Measurements from ENCODE around the gene ZNRF3. TPM values are rescaled to one million over a fixed set of nuclear protein-coding genes. Genes with fewer than 3 reads are reported as not detected.
A peak's percentile ranks its signal among the peaks of the same experiment; 100 is the strongest.
"Not testable (repeated sequence)": the region's sequence is repeated elsewhere in the genome, so short reads cannot be mapped to it uniquely, and the experiment has no call there.

ZNRF3 gene
- total RNA-seq, 2 donors from 2014 or later: 5.9 to 12.2 TPM

DNA sequence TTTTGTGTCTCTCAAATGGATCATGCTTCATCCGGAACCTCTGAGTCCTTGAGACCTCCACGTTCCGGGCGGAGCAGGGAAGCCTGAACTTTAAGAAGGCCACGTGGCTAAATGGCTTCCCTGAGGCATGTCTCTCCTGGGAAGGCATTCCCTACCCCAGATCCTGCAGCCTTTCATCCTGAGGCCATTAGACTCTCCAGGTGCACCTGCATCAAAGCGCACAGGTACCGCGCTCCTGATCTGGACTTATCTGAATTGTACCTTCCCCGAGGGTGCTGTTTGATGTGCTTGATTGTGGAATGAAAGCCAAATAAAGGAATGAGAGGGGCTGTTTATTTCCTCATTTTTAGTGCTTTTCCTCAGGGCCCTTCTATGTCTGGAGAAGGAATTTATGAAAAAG, 155.8 kb downstream of the ZNRF3 start:
- Histone ChIP-seq H3K27me3 (no peaks in the 10 kb centered on the region), H3K9me3 (no peaks in the 10 kb centered on the region), H3K27ac (no peak overlapping the region), H3K4me1 (no peaks in the 10 kb centered on the region), H3K36me3 (no peaks in the 10 kb centered on the region), H3K4me3 (no peak overlapping the region), H3K9ac (ENCODE audit: low read depth in 2 of 2, low read length in 2 of 2) (peak overlapping the region in 1 of 2 donors; percentile 15)
- TF ChIP-seq, protein P1, sequence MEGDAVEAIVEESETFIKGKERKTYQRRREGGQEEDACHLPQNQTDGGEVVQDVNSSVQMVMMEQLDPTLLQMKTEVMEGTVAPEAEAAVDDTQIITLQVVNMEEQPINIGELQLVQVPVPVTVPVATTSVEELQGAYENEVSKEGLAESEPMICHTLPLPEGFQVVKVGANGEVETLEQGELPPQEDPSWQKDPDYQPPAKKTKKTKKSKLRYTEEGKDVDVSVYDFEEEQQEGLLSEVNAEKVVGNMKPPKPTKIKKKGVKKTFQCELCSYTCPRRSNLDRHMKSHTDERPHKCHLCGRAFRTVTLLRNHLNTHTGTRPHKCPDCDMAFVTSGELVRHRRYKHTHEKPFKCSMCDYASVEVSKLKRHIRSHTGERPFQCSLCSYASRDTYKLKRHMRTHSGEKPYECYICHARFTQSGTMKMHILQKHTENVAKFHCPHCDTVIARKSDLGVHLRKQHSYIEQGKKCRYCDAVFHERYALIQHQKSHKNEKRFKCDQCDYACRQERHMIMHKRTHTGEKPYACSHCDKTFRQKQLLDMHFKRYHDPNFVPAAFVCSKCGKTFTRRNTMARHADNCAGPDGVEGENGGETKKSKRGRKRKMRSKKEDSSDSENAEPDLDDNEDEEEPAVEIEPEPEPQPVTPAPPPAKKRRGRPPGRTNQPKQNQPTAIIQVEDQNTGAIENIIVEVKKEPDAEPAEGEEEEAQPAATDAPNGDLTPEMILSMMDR (IDR thresholded peaks at IDR 0.05): no peak
- intact Hi-C loops (cut with DNase I): loop anchor here (2.0 kb wide), 1 partner anchor 182 kb away; no protein-coding TSS in a partner anchor
- DNase-seq: no peak

GRCh38 chr22:29039684-29040083, 156.3 kb downstream of the ZNRF3 start:
- DNase-seq; H3K27me3 ChIP-seq; H3K27ac ChIP-seq; H3K4me1 ChIP-seq; H3K9me3 ChIP-seq; H3K4me3 ChIP-seq; H3K36me3 ChIP-seq; H3K9ac ChIP-seq (ENCODE audit: low read depth in 2 of 2, low read length in 2 of 2): not testable (repeated sequence)
- intact Hi-C loops (cut with DNase I): loop anchor here (2.0 to 10.0 kb wide), 3 partner anchors 115 to 205 kb away; no protein-coding TSS in a partner anchor

DNA sequence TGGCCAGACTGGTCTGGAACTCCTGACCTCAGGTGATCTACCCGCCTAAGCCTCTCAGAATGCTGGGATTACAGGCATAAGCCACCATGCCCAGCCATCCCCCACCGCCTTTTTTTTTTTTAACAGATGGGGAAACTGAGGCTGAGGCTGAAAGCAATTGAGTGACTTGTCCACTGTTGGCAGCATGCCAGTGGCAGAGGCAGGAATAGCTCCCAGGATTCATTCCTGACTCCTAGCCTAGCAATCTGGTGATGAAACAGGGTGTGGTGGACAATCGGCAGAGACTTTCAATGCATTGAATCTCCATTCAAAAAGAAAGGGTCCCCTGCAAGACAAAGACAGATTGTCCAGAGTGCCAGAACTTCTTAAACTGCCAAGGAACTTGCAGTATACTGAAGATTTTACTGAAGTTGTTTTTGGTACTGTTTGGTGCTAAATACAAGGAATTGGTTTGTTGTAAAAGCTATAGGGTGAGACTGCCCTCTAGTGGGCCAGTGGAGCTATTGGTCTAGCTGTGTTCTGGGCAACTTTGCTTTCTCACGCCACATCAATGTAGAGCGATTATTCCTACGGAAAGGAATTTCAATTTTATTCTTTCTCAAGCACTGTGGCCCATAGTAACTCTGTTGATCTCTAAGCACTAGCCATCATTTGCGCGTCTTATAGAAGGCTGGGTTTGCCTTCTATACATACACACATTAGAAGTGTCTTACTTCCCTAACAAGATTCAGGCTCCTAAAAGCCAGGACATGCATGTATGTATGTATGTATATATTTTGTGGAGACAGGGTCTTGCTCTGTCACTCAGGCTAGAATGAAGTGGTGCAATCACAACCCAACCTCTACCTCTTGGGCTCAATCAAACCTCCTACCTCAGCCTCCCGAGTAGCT, 157.3 kb downstream of the ZNRF3 start:
- TF ChIP-seq, protein P1 (IDR thresholded peaks at IDR 0.05): peak; percentile 98
- peak; percentile 76 for DNase-seq
- Histone ChIP-seq H3K4me1 (no peaks in the 10 kb centered on the region), H3K9me3 (no peaks in the 10 kb centered on the region), H3K4me3 (no peak overlapping the region), H3K9ac (ENCODE audit: low read depth in 2 of 2, low read length in 2 of 2) (no peak overlapping the region), H3K27ac (peak overlapping the region; percentile 9), H3K27me3 (no peaks in the 10 kb centered on the region), H3K36me3 (no peaks in the 10 kb centered on the region)
- intact Hi-C loops (cut with DNase I): loop anchor here (10.0 kb wide), 2 partner anchors 114 to 204 kb away; no protein-coding TSS in a partner anchor

- DNase-seq: no peak
- TF ChIP-seq, protein P1 (IDR thresholded peaks at IDR 0.05): no peak
- H3K27me3 ChIP-seq: no peaks in the 10 kb centered on the region
- no peak overlapping the region for H3K9ac ChIP-seq (ENCODE audit: low read depth in 2 of 2, low read length in 2 of 2)
- intact Hi-C loops (cut with DNase I): loop anchor here (10.0 kb wide), 2 partner anchors 113 to 203 kb away; no protein-coding TSS in a partner anchor
- no peaks in the 10 kb centered on the region for H3K9me3 ChIP-seq
- H3K27ac ChIP-seq: no peak overlapping the region
- H3K4me3 ChIP-seq: no peak overlapping the region
- H3K4me1 ChIP-seq: no peaks in the 10 kb centered on the region
- H3K36me3 ChIP-seq: no peaks in the 10 kb centered on the region
Measured at GRCh38 chr22:29041408-29041807, 158.0 kb downstream of the ZNRF3 start.

DNA sequence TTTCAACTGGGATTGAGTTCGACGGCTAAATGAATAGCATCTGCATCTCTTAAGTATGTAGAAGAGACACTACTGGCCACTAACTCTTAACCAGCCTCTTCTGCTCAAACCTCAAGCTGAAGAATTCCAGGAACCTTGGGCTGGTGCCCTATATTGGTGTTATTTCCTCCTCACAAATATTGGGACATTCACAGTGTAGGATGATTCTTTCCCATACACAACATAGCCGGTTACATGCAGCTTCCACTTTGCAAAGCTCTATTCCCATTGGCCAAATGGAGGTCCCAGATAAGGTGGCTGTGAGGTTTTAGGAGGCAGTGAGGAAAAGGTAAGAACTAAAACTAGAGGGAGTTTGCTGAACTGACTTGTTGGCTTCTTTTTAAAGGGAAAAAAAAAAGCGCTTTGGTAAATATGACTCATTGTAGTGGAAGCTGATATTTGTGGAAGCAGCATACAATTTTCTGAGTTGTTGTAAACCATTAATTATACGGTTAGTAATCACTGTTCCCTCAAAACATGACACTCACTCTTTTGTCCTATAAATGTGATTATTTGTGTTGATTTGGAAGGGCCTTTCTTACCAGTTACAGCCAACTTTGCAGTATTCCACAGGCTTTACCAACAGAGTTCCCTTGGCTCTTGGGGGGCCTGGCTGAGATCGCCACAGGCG, 160.7 kb downstream of the ZNRF3 start:
- Histone ChIP-seq H3K4me3 (no peak overlapping the region), H3K9me3 (no peaks in the 10 kb centered on the region), H3K4me1 (no peaks in the 10 kb centered on the region), H3K27me3 (no peaks in the 10 kb centered on the region), H3K36me3 (no peaks in the 10 kb centered on the region), H3K9ac (ENCODE audit: low read depth in 2 of 2, low read length in 2 of 2) (no peak overlapping the region), H3K27ac (peak overlapping the region; percentile 34)
- intact Hi-C loops (cut with DNase I): loop anchor here (10.0 kb wide), 2 partner anchors 111 to 201 kb away; no protein-coding TSS in a partner anchor
- TF ChIP-seq, protein P1 (IDR thresholded peaks at IDR 0.05): no peak
- no peak for DNase-seq
